Fibroblast of skin of right biceps (primary cell): ENCODE measurements around the gene PCF11.

ENCODE experiments used
- DNase-seq: peaks from one replicate; pipeline ENCODE4 v3.0.0-alpha.2; 2013

Gene PCF11

DNA sequence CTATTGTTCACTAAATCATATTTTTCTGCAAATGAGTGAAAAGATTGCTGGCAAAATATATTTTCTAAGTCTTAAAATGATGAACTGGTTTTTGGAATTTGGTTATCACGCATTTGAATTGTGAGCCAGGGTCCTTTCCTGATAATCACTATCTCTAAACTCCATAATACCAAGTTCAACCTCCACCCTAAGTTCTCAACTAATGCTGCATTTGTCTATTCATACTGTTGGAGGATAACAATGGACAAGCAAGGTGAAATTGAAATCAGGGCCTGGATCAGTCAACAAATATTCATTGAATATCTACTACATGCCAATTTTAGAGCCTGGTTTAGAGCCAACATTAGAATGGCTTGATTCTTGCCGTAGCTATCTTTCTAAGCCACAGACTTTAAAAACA lies 4.7 kb upstream of the PCF11 start:
- DNase-seq: no peak

DNA sequence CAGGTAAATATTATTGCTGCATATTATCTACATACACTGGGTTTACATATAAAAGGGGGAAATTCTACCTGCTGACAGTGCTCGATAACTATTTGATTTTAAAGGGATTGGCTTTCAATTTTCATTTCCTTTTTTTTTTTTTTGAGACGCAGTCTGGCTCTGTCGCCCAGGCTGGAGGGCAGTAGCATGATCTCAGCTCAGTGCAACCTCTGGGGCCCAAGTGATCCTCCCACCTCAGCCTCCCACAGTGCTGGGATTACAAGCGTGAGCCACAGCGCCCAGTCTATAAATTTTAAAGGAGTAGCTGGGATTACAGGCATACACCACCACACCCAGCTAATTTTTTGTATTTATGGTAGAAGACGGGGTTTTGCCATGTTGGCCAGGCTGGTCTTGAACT lies 3.2 kb upstream of the PCF11 start:
- no peak for DNase-seq

DNA sequence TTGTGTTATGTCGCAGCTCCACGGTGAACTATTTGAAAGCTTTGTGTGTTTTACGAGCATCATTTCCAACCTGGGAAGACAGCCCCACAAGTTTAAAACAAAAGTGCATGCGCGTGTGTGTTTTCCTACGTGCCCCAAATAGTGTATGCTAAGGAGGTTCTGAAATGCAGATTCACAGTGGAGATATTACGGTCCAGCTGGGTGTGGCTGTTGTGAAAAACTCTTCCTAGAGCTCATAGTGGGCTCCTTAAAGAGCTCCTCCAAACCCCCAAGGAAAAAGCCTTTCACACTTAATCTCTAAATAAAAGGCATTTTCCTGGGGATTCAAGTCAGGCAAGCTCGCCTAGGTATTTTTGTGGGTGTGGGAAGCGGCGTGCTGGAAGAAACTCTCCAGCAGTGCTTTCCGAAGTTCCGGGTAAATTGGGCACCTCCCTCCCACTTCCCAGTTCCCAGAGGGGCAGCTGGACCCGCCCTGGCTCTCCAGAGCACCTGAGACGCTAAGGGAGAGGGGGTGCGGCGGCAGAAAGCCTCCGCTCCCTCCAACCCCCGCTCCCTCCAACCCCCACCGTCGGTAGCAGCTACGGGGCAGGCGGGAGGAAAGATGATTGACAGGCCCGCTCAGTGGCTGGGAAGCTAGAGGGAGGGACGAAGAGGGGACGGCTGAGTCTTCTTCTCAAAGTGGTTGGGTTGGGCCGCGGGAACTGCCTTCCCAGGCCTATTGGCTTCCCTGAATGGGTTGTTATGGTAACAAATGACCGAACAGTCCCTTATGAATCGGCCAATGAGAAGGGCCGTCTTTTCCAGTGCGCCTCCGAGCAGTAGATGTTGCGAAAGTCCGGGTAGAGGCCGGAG lies 561 bp upstream of the PCF11 start:
- peak; percentile 100 for DNase-seq

DNA sequence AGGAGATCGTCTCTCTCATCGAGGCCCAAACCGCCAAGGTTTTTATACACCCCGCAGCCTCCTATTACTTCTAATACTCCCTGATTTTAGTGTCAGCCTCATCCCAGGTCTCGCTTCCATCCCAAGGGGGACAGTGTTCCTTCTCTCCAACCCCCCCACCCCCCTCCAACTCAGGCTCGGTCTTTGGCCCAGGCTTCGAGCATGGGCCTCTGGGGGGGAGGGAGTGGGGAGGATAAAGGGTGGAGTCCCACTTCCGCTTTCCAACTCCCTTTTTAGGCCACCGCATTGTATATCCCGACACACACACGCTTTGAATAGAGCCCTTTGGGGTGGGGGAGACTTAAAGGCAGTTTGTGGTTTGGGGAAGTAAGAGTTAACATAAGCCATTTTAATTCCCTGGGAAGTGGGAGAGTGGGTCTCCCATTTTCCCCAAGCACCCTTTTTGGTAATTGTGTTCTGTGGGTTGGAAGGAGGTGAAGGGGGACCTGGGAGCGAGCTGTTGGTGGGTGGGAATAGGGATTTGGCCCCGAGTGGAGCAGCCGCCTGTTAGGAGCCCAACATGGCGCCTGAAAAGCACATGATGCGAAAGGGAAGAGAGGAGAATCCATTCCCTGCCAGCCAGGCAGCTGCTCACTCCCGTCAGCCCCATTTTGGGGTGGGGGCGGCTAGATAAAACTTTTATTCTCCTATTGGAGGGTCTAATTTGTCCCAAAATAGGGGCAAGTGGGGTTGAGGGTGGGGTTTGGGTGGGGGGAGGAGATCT lies 844 bp downstream of the PCF11 start:
- peak; percentile 62 for DNase-seq

DNA sequence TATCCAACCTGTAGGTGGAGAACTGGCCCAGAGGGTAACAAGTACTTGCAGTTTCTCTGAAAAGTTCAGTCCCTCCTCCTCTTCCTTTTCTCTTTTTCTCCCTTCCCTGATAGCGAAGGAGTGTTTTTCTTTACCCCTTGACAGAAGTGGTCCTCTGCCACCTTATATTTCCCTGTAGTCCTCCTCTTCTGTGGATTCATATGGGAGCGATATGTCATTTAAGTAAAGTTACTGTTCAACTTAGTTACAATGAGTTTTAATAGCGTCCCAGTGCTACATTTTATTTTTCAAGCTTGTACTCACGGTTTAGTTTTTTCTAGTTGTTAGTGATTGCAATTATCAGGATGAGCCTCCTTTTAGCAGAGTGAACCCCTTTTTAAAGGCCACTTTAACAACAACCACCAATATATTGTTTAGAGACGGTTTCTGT lies 1.4 kb downstream of the PCF11 start:
- no peak for DNase-seq

DNA sequence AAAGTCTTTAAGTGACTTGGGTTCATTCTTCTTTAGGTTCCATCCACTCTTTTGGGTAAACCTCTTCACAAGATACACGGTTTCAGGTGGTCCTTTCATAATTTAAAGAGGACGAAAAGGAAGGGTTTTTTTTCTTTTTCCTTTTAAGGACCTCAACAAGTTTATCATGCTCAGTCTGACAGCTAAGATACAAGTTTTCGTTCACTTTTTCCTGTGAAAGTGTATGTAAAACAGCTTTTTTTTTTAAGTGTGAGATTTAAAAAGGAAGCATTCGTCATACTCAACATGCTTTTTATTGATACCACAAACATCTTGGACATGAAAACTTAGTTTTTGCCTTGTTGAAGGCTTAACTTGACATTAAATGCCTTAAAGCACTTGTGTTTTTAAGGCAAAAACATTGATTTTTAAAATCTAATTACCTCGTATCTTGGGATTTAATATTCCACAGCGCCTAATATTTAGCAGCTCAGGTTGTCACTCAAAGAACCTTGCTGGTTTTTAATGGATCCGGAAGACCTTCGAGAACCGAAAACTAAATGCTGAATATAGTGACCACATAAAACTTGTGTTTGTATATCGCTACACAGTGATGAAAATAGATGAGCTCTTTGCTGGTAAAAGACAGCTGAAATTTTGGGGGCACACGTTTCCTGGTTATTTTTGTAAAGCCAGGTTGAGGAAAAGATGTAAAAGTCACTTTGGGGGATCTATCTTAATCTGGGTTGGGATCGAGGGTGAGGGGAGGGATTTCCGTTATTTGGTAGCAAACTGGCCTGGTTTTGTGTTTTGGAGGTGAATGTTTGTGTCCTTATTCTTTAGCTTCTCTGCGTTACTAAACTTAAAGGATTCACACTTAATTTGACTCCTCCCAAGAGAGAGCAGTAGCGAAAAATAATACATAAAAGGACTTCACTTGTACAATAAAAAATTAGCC lies 2.3 kb downstream of the PCF11 start:
- DNase-seq: no peak

DNA sequence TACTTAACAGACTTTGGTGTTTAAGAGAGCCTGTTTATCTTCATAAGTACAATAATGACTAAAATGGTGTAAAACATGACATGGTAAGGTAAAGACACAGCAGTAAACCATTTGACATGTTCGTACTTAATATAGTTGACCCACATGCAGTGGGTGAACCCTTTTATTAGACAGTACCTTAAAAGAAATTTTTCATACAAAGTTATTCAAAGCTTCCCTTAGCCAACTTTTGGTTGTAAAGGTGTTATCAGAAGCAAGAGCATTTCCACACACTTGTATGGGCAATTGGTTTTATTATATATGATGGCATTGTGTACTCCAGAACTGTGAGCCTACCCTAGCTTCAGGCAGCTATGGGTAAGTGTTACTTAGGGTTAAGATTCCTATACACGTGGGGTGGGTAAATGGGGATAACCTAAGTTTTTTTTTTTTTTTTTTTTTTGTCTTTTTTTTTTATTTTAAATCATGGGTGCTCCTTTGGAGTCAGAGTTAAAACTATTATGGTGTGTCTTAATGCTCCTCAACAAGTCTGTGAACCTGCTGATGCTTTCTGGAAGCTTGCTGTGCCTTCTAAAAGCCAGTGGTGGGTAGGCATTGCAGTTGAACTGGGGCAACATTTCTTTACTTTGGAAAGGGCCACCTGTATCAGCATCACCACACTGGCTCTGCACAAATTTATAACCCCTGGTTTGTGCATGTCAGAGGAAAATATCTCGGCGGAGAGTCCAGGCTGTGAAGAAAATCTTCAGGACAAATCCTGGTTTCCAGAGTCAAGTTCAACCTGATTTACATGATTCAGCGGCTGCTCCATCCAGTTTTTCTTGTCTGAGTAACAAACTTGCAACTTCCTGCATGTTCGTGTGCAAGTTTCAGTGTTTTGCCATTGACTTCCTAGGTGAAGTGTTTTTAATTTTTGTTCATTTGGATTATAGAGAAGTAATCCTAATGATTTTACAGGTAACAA lies 3.3 kb downstream of the PCF11 start:
- peak; percentile 30 for DNase-seq

DNA sequence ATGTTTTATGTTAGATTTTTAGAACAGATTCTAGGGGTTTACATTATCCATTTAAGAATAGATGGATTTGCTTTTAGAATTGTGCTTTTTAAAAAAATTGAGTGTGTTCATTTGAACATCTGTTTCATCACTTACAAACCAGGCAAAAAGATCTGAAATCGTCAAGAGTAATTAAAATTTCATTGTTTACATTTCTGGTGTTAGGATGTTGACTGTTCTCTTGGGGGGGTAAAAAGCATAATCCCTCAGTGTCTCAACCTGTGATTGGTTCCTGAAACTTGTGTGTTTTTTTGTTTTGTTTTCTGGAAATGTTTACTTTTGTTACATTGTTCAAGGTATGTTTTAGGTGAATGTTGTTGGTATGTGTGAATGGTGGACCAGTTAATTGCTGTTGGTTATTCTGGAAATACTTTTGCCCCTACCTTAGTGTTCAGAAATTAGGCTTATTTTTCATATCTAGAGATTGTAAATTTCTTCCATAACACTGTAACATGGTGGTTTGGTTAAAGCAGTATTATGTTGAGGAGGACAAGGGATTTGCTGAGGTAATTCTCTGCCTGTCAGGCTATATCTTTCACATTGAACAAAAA lies 4.8 kb downstream of the PCF11 start:
- no peak for DNase-seq

DNA sequence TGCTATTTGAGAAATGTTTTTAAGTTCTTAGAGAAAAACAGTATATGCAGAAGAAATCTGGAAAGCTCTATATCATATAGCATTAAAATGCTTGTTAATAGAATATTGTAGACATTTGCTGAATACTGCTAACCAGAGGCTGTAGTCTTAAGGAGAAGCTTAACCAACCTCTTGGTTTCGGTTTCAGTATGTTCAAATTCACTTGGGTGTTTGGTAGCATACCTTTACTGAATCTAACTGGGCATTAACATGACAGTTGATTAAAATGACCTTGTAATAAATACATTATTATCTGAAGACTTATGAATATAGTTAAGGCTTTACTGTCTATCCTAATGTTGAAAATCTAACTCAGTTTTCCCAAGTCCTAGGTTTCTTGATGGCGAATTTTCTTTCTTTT lies 5.4 kb downstream of the PCF11 start:
- no peak for DNase-seq

DNA sequence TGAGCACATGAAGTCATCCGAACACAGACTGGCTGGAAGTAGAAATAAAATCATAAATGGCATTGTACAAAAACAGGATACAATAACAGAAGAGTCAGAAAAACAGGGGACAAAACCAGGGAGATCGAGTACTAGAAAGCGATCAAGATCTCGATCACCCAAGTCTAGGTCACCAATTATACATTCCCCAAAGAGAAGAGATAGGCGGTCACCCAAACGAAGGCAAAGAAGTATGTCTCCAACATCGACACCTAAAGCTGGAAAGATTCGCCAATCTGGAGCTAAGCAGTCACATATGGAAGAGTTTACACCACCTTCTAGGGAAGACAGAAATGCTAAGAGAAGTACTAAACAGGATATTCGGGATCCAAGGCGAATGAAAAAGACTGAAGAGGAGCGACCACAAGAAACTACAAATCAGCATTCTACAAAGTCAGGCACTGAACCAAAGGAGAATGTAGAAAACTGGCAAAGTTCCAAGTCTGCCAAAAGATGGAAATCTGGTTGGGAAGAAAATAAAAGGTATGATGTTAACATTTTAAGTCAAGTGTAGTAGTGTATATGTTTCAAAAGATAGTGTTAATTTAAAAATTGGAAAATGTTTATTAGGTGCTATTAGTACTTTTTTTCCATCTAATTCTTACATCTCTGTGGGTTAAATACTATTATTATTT lies 9.4 kb downstream of the PCF11 start:
- no peak for DNase-seq

DNA sequence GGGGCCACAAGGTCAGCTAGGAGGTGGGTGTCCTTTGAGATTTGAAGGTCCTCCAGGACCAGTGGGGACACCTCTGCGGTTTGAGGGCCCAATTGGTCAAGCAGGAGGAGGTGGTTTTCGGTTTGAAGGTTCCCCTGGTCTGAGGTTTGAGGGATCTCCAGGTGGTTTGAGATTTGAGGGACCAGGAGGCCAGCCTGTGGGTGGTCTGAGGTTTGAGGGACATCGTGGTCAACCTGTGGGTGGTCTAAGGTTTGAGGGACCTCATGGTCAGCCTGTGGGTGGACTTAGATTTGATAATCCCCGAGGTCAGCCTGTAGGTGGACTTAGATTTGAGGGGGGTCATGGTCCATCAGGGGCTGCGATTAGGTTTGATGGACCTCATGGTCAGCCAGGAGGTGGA lies 11.8 kb downstream of the PCF11 start:
- no peak for DNase-seq

DNA sequence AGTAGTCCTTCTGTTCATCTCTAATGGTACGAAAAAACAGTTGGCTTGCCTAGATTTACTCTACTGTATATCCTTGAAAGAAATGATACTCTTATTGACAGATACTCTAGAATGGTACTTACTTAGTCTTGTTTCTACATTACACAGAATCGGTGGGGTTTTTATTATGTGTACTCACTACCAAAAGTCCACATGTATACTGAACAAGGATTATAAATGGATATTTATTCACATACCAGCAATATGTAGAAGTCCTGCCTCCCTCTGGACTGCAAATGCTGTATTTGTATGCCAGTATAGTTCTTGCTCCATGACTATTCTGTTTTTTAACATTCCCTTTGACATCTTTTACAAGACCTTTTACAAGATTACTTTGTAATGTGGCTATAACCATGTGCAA lies 13.9 kb downstream of the PCF11 start:
- no peak for DNase-seq

DNA sequence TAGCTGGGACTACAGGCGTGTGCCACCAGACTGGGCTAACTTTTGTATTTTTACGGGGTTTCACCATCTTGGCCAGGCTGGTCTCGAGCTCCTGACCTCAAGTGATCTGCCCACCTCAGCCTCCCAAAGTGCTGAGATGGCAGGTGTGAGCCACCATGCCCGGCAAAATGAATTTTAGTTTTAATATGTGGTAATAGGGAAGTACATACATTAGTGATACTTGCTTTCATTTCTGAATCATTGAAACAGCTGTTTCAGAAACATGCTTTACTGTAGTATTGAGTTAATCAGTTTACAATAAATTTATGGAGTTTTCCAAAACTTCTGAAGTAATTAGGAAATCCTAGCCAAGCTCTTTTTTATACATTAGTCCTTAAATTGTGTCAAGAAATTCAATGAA lies 15.6 kb downstream of the PCF11 start:
- DNase-seq: no peak

DNA sequence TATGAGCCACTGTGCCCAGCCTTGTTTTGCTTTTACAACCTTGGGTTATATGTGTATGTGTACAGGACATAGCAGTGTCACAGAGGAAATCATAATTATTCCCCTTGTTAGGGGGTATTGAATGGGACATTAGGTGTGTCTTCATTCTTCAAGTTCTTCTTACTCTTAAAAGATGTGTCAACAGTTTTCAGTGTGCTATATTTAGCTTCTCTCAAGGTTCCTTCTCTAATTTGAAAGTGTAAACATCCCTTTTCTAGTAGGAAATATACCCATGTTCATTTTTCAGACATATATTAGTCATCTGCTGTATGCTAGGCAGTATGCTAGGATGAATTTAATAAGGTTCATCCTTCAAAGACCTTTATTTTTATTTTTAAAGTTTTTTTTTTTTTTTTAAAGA lies 17.1 kb downstream of the PCF11 start:
- DNase-seq: no peak

DNA sequence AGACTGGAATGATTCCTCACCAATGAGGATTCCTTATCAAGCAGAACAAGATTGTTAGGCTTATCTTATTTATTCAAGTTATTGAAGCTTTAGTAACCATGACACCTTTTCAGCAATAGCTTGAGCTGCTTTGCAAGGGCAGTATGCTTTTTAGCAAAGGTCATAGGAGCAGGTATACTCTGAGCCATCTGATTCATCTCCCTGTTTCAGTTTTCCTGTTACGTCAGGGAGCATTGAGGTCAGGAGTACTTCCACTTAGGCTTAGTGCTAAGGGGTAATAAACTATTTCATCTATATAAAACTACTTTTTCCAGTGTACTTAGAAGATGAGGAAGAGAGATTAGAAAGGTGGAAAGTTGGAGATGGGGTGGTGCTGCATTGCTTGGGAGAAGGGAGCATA lies 18.9 kb downstream of the PCF11 start:
- no peak for DNase-seq

DNA sequence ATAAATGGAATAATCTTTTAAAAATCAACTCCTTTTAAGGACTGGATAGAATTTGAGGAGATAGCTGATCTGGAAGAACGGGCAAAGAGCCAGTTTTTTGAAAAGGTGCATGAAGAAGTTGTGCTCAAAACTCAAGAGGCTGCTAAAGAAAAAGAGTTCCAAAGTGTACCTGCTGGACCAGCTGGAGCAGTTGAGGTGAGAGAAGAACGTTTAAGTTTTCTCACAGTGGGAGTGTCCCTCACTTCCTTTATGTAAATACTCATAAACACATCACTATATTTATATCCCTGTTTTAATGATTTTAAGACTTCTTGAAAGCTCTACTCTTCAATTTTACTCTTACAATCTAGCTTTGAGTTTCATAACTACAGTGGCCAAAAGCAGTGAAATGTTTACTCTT lies 24.9 kb downstream of the PCF11 start:
- DNase-seq: no peak

DNA sequence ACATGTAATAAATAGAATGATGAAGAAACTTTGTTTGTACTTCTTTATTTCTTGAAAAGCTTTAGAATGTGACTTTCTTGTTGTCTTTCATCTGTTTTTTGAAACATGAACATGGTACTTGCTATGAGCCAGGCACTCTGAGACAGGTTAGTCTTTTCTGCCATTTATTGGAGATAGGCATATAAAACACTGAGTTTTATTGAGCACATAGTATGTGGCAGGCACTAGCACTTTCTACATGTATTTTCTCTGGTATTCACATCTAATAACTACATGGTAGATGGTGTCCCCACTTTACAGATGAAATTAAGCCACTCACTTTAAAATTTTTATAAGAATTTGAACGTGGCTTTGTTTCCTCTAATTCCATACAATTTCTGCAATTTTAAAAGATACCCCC lies 28.8 kb downstream of the PCF11 start:
- DNase-seq: no peak

DNA sequence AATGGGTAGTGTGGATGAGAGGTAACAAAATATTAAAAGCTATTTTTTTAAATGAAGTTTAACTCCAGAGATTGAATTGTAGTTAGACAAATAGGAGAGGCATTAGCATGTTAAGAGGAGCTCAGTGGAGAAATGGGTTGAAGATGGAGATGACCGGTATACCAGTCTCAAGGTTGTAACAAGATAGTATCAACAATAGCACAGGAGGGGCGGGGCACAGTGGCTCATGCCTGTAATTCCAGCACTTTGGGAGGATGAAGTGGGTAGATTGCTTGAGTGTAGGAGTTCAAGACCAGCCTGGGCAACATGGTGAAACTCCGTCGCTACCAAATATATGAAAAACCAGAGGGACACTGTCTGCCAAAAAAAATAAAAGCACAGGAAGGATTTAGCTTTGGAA lies 30.5 kb downstream of the PCF11 start:
- no peak for DNase-seq

DNA sequence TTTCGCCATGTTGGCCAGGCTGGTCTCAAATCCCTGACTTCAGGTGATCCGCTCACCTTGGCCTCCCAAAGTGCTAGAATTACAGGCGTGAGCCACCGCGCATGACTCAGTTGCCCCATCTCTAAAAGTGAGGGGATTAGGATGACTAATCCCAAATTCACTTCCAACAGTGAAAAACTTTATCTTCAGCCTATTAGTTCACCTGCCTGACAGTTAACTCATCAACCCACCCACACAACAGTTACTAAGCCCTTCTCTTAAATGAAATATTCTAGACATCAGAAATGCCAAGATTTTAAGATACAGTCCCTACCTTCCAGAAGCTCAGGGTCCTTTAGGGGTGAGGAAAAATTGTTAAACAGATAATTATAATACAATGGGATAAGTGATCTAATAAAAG lies 34.6 kb downstream of the PCF11 start:
- no peak for DNase-seq

DNA sequence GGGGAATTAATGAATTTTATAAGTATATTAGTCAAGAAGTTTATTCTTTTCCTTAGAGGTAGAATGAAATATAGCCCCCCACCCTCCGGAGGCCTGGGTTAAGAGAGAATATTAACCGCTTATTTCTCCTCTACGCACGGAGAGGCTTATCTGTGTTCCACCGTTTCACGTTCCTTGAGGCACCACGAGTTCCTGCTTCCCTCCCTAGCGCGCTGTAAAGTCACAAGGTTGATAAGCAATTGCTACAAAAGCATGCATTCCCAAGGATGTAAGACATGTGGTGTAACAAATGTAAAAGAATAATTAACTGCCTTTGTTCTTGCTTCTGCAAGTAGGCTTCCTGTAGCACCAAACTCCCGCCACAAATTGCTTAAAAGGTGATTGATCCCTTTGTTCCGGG lies 35.1 kb downstream of the PCF11 start:
- no peak for DNase-seq

DNA sequence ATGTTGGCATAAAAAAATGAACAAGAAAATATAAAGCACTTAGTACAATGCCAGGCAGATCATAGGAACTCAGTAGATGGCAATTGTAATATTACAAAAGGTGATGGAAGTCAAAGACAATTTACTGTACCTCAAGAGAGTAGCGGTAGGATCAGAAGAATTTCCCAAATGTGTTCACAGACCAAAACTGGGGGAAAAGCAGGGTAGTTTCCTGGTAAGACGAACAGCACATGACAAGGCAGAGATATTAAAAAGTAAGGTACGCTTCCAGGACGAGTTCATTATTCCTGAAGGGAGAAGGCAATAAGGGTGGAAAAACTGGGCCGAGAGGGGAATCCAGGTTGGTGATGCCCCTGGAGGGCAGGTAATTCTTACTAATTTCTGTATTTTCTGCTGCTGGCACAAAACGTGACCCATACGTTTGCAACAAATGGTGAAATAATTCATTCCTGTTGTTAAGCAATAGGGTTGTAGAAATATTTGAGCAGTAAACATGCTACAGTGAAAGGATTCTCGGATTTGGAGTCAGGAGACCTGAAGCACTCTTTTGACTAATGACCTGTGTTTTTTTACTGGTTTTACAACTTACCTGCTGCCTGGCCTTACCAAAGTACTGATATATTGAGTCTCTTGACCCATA lies 35.8 kb downstream of the PCF11 start:
- no peak for DNase-seq
